Endothelial cell of umbilical vein (primary cell): ENCODE results near the gene ATL1. TPM values are rescaled to one million over a fixed set of nuclear protein-coding genes. Genes with fewer than 3 reads are reported as not detected.

Source experiments
- BruUV-seq: library from RNA; stranded (reverse); fragments of 400-500 nt; replicated peaks from 2 replicates; lab custom pipeline; 2021; lab: Mats Ljungman, UMichigan
- CTCF ChIA-PET: fragments of 300-600, 350-600 bp; sonication (Branson Sonifier 250); formaldehyde crosslinking; loops from one replicate; lab custom pipeline; 2021; ENCODE audit warnings: antibody characterized with exemption, inconsistent platforms; lab: Charles Lee
- POLR2A ChIA-PET: fragments of 300-600, 350-600 bp; sonication (Branson Sonifier 250); formaldehyde crosslinking; loops from one replicate; lab custom pipeline; 2021; ENCODE audit warnings: antibody characterized with exemption, inconsistent platforms; lab: Charles Lee
- DNase-seq: peaks from one replicate; pipeline ENCODE4 v3.0.0-alpha.2; 2011; ENCODE audit warnings: low read depth, low spot score
- FAIRE-seq: peaks from 2 replicates; lab custom pipeline; 2011; peaks lifted over from hg19 to GRCh38; lab: Jason Lieb, UNC
- H2AFZ ChIP-seq: 2 replicates; pipeline ENCODE4 v1.6.0; 2012; ENCODE audit warnings: low read depth, low read length, control low read depth, inconsistent platforms
- H3K27ac ChIP-seq: 2 replicates; pipeline ENCODE4 v1.5.1; 2011; ENCODE audit warnings: low read depth, mild to moderate bottlenecking, control low read depth, low read length, moderate library complexity; ENCODE audit not compliant: insufficient read depth
- H3K27me3 ChIP-seq, 2 experiments: 2 replicates each; pipeline versions ENCODE4 v1.6.0 to v1.6.1; 2011; ENCODE audit warnings: low read length in 2 of 2, mixed read lengths in 1 of 2; ENCODE audit not compliant: control insufficient read depth in 2 of 2, insufficient read depth in 2 of 2
- H3K36me3 ChIP-seq, 2 experiments: 2 replicates in 1 of 2; 3 replicates in 1 of 2; pipeline ENCODE4 v1.5.1; 2011; ENCODE audit warnings: low read length in 2 of 2, mild to moderate bottlenecking in 1 of 2, moderate library complexity in 1 of 2; ENCODE audit not compliant: control insufficient read depth in 2 of 2, insufficient read depth in 2 of 2; ENCODE audit errors: extremely low read depth in 1 of 2
- H3K4me1 ChIP-seq: 3 replicates; pipeline ENCODE4 v1.5.1; 2011; ENCODE audit warnings: mild to moderate bottlenecking, low read length; ENCODE audit not compliant: control insufficient read depth, insufficient read depth; ENCODE audit errors: extremely low read depth
- H3K4me2 ChIP-seq: 2 replicates; pipeline ENCODE4 v1.6.1; 2011; ENCODE audit warnings: low read length, control low read depth, mixed read lengths; ENCODE audit not compliant: insufficient read depth
- H3K4me3 ChIP-seq, 3 experiments: fragments of 200-600 bp in 1 of 3; sonication (generic), shearing (Covaris generic) in 1 of 3; replicated peaks in 1 of 3; 2 replicates each; pipeline ENCODE4 v1.5.1; 2011 to 2016; ENCODE audit warnings: control low read depth in 3 of 3, low read length in 3 of 3, mild to moderate bottlenecking in 2 of 3, inconsistent platforms in 1 of 3, low read depth in 1 of 3, moderate library complexity in 1 of 3; ENCODE audit not compliant: insufficient read depth in 1 of 3
- H3K79me2 ChIP-seq: 2 replicates; pipeline ENCODE4 v1.6.0; 2012; ENCODE audit warnings: low read length, inconsistent platforms; ENCODE audit not compliant: control insufficient read depth, insufficient read depth
- H3K9ac ChIP-seq: replicated peaks from 2 replicates; pipeline ENCODE3; 2011; ENCODE audit warnings: low read length, control low read depth; ENCODE audit not compliant: insufficient read depth; ENCODE audit errors: extremely low read depth
- H3K9me1 ChIP-seq: replicated peaks from 3 replicates; pipeline ENCODE4 v1.6.0; 2011; ENCODE audit warnings: mild to moderate bottlenecking, low read length; ENCODE audit not compliant: control insufficient read depth, insufficient read depth; ENCODE audit errors: extremely low read depth
- H3K9me3 ChIP-seq: replicated peaks from 2 replicates; pipeline ENCODE4 v1.5.1; 2012; ENCODE audit warnings: low read length, inconsistent platforms; ENCODE audit not compliant: control insufficient read depth, insufficient read depth
- H4K20me1 ChIP-seq: replicated peaks from 2 replicates; pipeline ENCODE3; 2011; ENCODE audit warnings: mild to moderate bottlenecking, low read length; ENCODE audit not compliant: control insufficient read depth, insufficient read depth; ENCODE audit errors: extremely low read depth
- EZH2 ChIP-seq: IDR thresholded peaks from 2 replicates; pipeline ENCODE4 v1.6.1; 2012; ENCODE audit warnings: borderline replicate concordance, low read depth, mild to moderate bottlenecking, moderate library complexity, low read length, inconsistent platforms; ENCODE audit not compliant: severe bottlenecking
- FOS ChIP-seq: IDR thresholded peaks from 2 replicates; pipeline ENCODE4 v1.6.1; 2011; ENCODE audit warnings: mild to moderate bottlenecking, low read length, moderate library complexity, borderline replicate concordance; ENCODE audit not compliant: insufficient read depth
- GATA2 ChIP-seq: IDR thresholded peaks from 2 replicates; pipeline ENCODE4 v1.7.0; 2011; ENCODE audit warnings: low read depth, mild to moderate bottlenecking, moderate library complexity, mixed read lengths, low read length; ENCODE audit not compliant: insufficient read length, insufficient read depth
- JUN ChIP-seq: IDR thresholded peaks from 2 replicates; pipeline ENCODE4 v1.6.1; 2011; ENCODE audit warnings: borderline replicate concordance, low read depth; ENCODE audit not compliant: insufficient read length, insufficient read depth
- MYC ChIP-seq: IDR thresholded peaks from one replicate; pipeline ENCODE4 v1.6.1; 2011; ENCODE audit warnings: mild to moderate bottlenecking, low read depth, low read length
- POLR2A ChIP-seq: IDR thresholded peaks from 2 replicates; pipeline ENCODE4 v1.6.1; 2012; ENCODE audit warnings: low read depth, mild to moderate bottlenecking, control low read depth, low read length
- POLR2AphosphoS5 ChIP-seq: IDR thresholded peaks from 2 replicates; pipeline ENCODE4 v1.6.1; 2012; ENCODE audit warnings: low read depth, mild to moderate bottlenecking, control low read depth, low read length, moderate library complexity; ENCODE audit not compliant: insufficient read depth
- dilution Hi-C: fragments of 300-500 bp; cut with MboI; formaldehyde crosslinking; loops from one replicate; pipeline ENCODE4 v1.15.0; 2019; ENCODE audit warnings: low sequenced_read_pairs; ENCODE audit not compliant: extremely low pct_ligation_motif_present
- intact Hi-C: fragments of 100-400 bp; cut with micrococcal nuclease; formaldehyde crosslinking; loops from one replicate; pipeline ENCODE4 v1.10.0; 2022
- polyA plus RNA-seq, 4 experiments: library from polyadenylated mRNA; depleted of rRNA in 3 of 4; stranded (reverse) in 3 of 4; unstranded in 1 of 4; fragments of >200 nt; gene quantifications; 2 replicates each; pipeline versions ENCODE4 v1.2.1 to v1.2.3, GENCODE V29; 2011 to 2012; ENCODE audit warnings: missing spikeins in 1 of 4
- total RNA-seq: library from RNA; stranded (reverse); gene quantifications from 2 replicates; pipeline ENCODE4 v1.2.3, GENCODE V29; 2021
- TF ChIP-seq, protein P1 (sequence below), 2 donors: IDR thresholded peaks; 1 replicate in 1 of 2; 2 replicates in 1 of 2; pipeline ENCODE4 v1.5.1; 2011; ENCODE audit warnings: low read length in 2 of 2, mild to moderate bottlenecking in 2 of 2, moderate library complexity in 2 of 2, control low read depth in 1 of 2, inconsistent platforms in 1 of 2, low read depth in 1 of 2; ENCODE audit not compliant: insufficient read depth in 1 of 2; ENCODE audit errors: extremely low read depth in 1 of 2
- TF ChIP-seq, protein P2 (sequence below): IDR thresholded peaks from 2 replicates; pipeline ENCODE4 v1.6.1; 2011; ENCODE audit not compliant: insufficient read depth, insufficient read length

Gene ATL1
- total and polyA plus RNA-seq, 2 donors (not counting 3 experiments of a cell fraction or from before 2014, with no cell fraction given) = 1.1 to 5.1 TPM

DNA sequence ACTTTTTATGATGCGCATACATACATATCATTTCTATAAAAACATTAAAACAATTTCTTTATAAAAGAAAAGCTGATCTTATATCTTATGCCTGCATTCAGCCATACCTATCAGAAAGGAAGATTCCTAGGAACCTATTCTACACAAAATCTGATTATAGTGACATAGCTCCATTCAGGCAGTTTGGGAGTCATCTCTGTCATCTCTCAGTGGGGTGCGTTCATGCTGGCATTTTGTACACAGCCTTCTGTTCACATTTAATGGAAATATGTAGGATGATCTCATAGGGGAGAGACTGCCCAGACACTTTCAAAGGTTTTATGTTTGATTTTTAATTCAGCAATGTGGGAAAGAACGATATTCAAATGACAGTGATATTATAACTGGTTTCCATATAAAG lies 52.9 kb downstream of the ATL1 start:
- no peak for DNase-seq
- TF ChIP-seq, protein P1, sequence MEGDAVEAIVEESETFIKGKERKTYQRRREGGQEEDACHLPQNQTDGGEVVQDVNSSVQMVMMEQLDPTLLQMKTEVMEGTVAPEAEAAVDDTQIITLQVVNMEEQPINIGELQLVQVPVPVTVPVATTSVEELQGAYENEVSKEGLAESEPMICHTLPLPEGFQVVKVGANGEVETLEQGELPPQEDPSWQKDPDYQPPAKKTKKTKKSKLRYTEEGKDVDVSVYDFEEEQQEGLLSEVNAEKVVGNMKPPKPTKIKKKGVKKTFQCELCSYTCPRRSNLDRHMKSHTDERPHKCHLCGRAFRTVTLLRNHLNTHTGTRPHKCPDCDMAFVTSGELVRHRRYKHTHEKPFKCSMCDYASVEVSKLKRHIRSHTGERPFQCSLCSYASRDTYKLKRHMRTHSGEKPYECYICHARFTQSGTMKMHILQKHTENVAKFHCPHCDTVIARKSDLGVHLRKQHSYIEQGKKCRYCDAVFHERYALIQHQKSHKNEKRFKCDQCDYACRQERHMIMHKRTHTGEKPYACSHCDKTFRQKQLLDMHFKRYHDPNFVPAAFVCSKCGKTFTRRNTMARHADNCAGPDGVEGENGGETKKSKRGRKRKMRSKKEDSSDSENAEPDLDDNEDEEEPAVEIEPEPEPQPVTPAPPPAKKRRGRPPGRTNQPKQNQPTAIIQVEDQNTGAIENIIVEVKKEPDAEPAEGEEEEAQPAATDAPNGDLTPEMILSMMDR (IDR thresholded peaks at IDR 0.05; ENCODE audit: extremely low read depth in 1 of 2, insufficient read depth in 1 of 2, low read depth in 1 of 2, low read length in 2 of 2) = no peak
- no peak for TF ChIP-seq POLR2AphosphoS5
- no peak for TF ChIP-seq EZH2
- no peak for TF ChIP-seq POLR2A
- TF ChIP-seq JUN = no peak
- TF ChIP-seq, protein P2, sequence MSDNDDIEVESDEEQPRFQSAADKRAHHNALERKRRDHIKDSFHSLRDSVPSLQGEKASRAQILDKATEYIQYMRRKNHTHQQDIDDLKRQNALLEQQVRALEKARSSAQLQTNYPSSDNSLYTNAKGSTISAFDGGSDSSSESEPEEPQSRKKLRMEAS = no peak
- TF ChIP-seq MYC = no peak
- TF ChIP-seq FOS = no peak
- no peak for TF ChIP-seq GATA2
- no TSS peak for BruUV-seq
- no peak overlapping the region for H2AFZ ChIP-seq
- ChIA-PET POLR2A (no interaction called here), CTCF (interaction anchor here (0.7 kb wide), 1 partner anchor 102 kb away, joined by 3 read pairs; no protein-coding TSS in a partner anchor)
- H3K36me3 ChIP-seq = no peaks in the 10 kb centered on the region
- no peaks in the 10 kb centered on the region for H3K9me1 ChIP-seq
- H3K9me3 ChIP-seq = no peaks in the 10 kb centered on the region
- no peak overlapping the region for H3K27ac ChIP-seq
- no peaks in the 10 kb centered on the region for H4K20me1 ChIP-seq
- intact Hi-C loops = no loop called here
- dilution Hi-C loops = no loop called here
- H3K9ac ChIP-seq = no peak overlapping the region
- H3K4me1 ChIP-seq = no peaks in the 10 kb centered on the region
- H3K4me3 ChIP-seq = no peak overlapping the region
- H3K4me2 ChIP-seq = no peak overlapping the region
- FAIRE-seq = no peak
- H3K79me2 ChIP-seq = no peaks in the 10 kb centered on the region
- H3K27me3 ChIP-seq = no peaks in the 10 kb centered on the region
